HG02623 (cell line): ENCODE data around the gene ARPC1A.
A peak's percentile ranks its signal among the peaks of the same experiment; 100 is the strongest.
"Not testable (repeated sequence)": the region's sequence is repeated elsewhere in the genome, so short reads cannot be mapped to it uniquely, and the experiment has no call there.

ENCODE experiments used
- ATAC-seq: cut with Tn5 transposase; IDR thresholded peaks from one replicate; pipeline ENCODE4 v1.9.1; 2021; ENCODE audit warnings: moderate library complexity; ENCODE audit not compliant: unreplicated experiment

ARPC1A gene

GRCh38 chr7:99368750-99369389 lies 43.2 kb downstream of the ARPC1A start:
- ATAC-seq: no peak

GRCh38 chr7:99369767-99370391 lies 44.2 kb downstream of the ARPC1A start:
- ATAC-seq: no peak

GRCh38 chr7:99371376-99371920 lies 45.8 kb downstream of the ARPC1A start:
- no peak for ATAC-seq

GRCh38 chr7:99372275-99373090 lies 46.8 kb downstream of the ARPC1A start:
- no peak for ATAC-seq

GRCh38 chr7:99373091-99374066 lies 47.7 kb downstream of the ARPC1A start:
- no peak for ATAC-seq

- peak; percentile 57 for ATAC-seq
Observed at GRCh38 chr7:99374111-99375064, 48.7 kb downstream of the ARPC1A start, which contains the start of gene ARPC1B. ARPC1B (plus strand) TSS chr7:99374730; CDS start chr7:99385715, 10,985 bp downstream.

- ATAC-seq: peak; percentile 32
Observed at GRCh38 chr7:99375070-99375807, 49.5 kb downstream of the ARPC1A start.

GRCh38 chr7:99379043-99379577 lies 53.4 kb downstream of the ARPC1A start:
- no peak for ATAC-seq

- ATAC-seq: not testable (repeated sequence)
Observed at GRCh38 chr7:99379693-99380031, 54.0 kb downstream of the ARPC1A start.

GRCh38 chr7:99380032-99380822 lies 54.5 kb downstream of the ARPC1A start:
- peak; percentile 41 for ATAC-seq

- peak; percentile 69 for ATAC-seq
Observed at GRCh38 chr7:99380823-99381663, 55.3 kb downstream of the ARPC1A start.

GRCh38 chr7:99381664-99382075 lies 56.0 kb downstream of the ARPC1A start:
- ATAC-seq: no peak

GRCh38 chr7:99383203-99383602 lies 57.5 kb downstream of the ARPC1A start:
- no peak for ATAC-seq

- ATAC-seq: no peak
Observed at GRCh38 chr7:99383791-99384370, 58.2 kb downstream of the ARPC1A start.

- ATAC-seq: no peak
Observed at GRCh38 chr7:99384523-99384922, 58.8 kb downstream of the ARPC1A start.

GRCh38 chr7:99385564-99385963 lies 59.9 kb downstream of the ARPC1A start:
- no peak for ATAC-seq
